ENCODE measurements around the gene WNT9B. TPM values are rescaled to one million over a fixed set of nuclear protein-coding genes. Genes with fewer than 3 reads are reported as not detected.

The WNT9B gene
- total RNA-seq, 1 experiment from 2014 or later = not detected

DNA sequence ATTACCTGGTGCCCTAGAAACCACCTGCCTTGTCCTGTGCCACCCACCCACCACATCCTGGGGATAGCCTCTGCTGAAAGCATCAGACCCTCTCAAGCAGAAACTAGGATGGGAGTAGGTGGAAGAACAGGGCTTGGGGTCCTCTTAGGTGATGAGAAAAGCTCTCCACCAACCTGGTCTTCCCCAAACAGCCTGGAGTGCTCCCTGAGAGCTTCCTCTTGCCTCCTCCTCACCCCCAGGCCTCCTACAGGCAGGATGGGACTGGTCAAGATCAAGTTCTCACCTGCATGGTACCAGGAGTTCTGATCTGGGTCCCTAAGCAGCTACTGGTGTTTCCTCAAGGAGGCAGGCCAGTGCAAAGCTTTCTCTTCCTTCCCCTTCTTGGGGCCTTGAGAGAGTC, 15.4 kb downstream of the WNT9B start:
- Histone ChIP-seq H3K27ac (ENCODE audit: low read length) (no peak overlapping the region), H3K4me3 (ENCODE audit: low read length) (no peak overlapping the region), H3K4me1 (ENCODE audit: insufficient read depth, low read length) (no peaks in the 10 kb centered on the region), H3K36me3 (ENCODE audit: low read depth, low read length) (no peaks in the 10 kb centered on the region), H3K9me3 (ENCODE audit: low read length) (no peaks in the 10 kb centered on the region), H3K4me2 (ENCODE audit: low read length) (no peak overlapping the region), H3K9ac (ENCODE audit: low read length) (no peak overlapping the region), H3F3A (ENCODE audit: low read length, unreplicated experiment) (no peaks in the 10 kb centered on the region), H3K27me3 (ENCODE audit: low read length) (peaks cover 14% of the 10 kb centered on the region; the same call in 1 of the 2 replicates), H2AFZ (ENCODE audit: low read length) (no peak overlapping the region), H4K20me1 (ENCODE audit: low read length) (no peaks in the 10 kb centered on the region), H3K9me2 (replicated peaks; ENCODE audit: low read length) (no peaks in the 10 kb centered on the region), H3K79me2 (ENCODE audit: low read length) (no peaks in the 10 kb centered on the region)
- no peak for ATAC-seq
- CTCF ChIA-PET = no interaction called here
- DNase-seq = no peak
- TF ChIP-seq EZH2 (IDR thresholded peaks at IDR 0.05; ENCODE audit: low read length, unreplicated experiment) (no peak), EZH2phosphoT487 (IDR thresholded peaks at IDR 0.05; ENCODE audit: borderline replicate concordance, low read length) (no peak)
- TF ChIP-seq, protein P1, sequence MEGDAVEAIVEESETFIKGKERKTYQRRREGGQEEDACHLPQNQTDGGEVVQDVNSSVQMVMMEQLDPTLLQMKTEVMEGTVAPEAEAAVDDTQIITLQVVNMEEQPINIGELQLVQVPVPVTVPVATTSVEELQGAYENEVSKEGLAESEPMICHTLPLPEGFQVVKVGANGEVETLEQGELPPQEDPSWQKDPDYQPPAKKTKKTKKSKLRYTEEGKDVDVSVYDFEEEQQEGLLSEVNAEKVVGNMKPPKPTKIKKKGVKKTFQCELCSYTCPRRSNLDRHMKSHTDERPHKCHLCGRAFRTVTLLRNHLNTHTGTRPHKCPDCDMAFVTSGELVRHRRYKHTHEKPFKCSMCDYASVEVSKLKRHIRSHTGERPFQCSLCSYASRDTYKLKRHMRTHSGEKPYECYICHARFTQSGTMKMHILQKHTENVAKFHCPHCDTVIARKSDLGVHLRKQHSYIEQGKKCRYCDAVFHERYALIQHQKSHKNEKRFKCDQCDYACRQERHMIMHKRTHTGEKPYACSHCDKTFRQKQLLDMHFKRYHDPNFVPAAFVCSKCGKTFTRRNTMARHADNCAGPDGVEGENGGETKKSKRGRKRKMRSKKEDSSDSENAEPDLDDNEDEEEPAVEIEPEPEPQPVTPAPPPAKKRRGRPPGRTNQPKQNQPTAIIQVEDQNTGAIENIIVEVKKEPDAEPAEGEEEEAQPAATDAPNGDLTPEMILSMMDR (conservative IDR thresholded peaks at IDR 0.05; ENCODE audit: low read depth, low read length) = no peak
- POLR2A ChIA-PET (ENCODE audit: unreplicated experiment) = no interaction called here
- intact Hi-C loops (cut with micrococcal nuclease) = no loop called here
- BruUV-seq (replicated peaks) = no TSS peak

DNA sequence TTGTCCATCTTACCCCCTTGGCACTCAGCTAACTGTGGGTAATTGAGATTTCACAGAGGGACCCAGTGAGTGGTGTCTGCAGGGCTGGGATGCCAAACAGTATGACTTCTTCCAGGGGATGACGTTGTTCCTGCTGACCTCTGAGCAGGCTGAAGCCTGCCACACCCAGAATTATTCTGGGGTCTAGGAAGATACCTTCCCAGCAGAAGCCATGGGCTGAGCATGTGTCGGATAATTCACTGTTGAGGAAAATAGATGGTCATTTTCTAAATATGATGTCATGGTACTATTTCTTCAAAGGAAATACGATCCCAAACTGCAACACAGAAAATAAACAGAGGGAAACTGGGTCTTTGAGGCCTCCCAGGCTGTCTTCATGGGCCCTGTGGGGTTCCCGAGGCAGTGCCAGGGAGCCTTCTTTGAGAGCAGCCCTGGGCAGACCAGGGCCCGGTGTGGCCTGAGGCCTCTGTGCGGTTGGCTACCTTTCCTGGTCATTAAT, 17.4 kb downstream of the WNT9B start:
- H3K4me1 ChIP-seq (ENCODE audit: insufficient read depth, low read length) = no peaks in the 10 kb centered on the region
- H3K27me3 ChIP-seq (ENCODE audit: low read length) = peaks cover 14% of the 10 kb centered on the region; the same call in 1 of the 2 replicates
- ATAC-seq = no peak
- CTCF ChIA-PET = no interaction called here
- H3K4me3 ChIP-seq (ENCODE audit: low read length) = no peak overlapping the region
- no peaks in the 10 kb centered on the region for H3K36me3 ChIP-seq (ENCODE audit: low read depth, low read length)
- H4K20me1 ChIP-seq (ENCODE audit: low read length) = no peaks in the 10 kb centered on the region
- no peak overlapping the region for H3K27ac ChIP-seq (ENCODE audit: low read length)
- DNase-seq = no peak
- POLR2A ChIA-PET (ENCODE audit: unreplicated experiment) = no interaction called here
- H3F3A ChIP-seq (ENCODE audit: low read length, unreplicated experiment) = no peaks in the 10 kb centered on the region
- no TSS peak for BruUV-seq (replicated peaks)
- no peak overlapping the region for H3K4me2 ChIP-seq (ENCODE audit: low read length)
- intact Hi-C loops (cut with micrococcal nuclease) = no loop called here
- TF ChIP-seq, protein P1 (conservative IDR thresholded peaks at IDR 0.05; ENCODE audit: low read depth, low read length) = no peak
- no peak for TF ChIP-seq EZH2 (IDR thresholded peaks at IDR 0.05; ENCODE audit: low read length, unreplicated experiment)
- no peak for TF ChIP-seq EZH2phosphoT487 (IDR thresholded peaks at IDR 0.05; ENCODE audit: borderline replicate concordance, low read length)
- H3K9me3 ChIP-seq (ENCODE audit: low read length) = no peaks in the 10 kb centered on the region
- no peak overlapping the region for H3K9ac ChIP-seq (ENCODE audit: low read length)
- no peaks in the 10 kb centered on the region for H3K79me2 ChIP-seq (ENCODE audit: low read length)
- H2AFZ ChIP-seq (ENCODE audit: low read length) = no peak overlapping the region
- H3K9me2 ChIP-seq (replicated peaks; ENCODE audit: low read length) = no peaks in the 10 kb centered on the region

DNA sequence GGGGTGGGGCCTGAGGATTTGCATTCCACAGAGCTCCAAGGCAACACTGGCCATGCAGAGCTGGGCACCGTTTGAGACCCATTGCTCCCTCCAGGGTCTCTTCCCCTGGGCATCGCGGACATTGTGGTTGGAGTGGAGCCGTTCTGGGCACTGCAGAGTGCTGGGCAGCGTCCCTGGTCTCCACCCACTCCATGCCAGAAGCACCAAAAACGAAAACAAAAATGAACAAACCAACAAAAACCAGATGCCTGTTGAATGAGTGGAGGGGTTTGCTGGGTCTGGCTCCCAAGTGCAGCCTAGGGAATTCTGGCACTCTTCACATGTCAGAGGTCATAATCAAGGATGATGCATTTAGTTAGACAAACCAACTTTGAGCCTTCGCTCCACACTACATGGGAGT, 17.9 kb downstream of the WNT9B start:
- Histone ChIP-seq H3F3A (ENCODE audit: low read length, unreplicated experiment) (no peaks in the 10 kb centered on the region), H3K9me2 (replicated peaks; ENCODE audit: low read length) (no peaks in the 10 kb centered on the region), H2AFZ (ENCODE audit: low read length) (no peak overlapping the region), H3K4me3 (ENCODE audit: low read length) (no peak overlapping the region), H3K27ac (ENCODE audit: low read length) (no peak overlapping the region), H3K27me3 (ENCODE audit: low read length) (peaks cover 14% of the 10 kb centered on the region; the same call in 1 of the 2 replicates), H3K4me1 (ENCODE audit: insufficient read depth, low read length) (no peaks in the 10 kb centered on the region), H3K9me3 (ENCODE audit: low read length) (no peaks in the 10 kb centered on the region), H3K9ac (ENCODE audit: low read length) (no peak overlapping the region), H4K20me1 (ENCODE audit: low read length) (no peaks in the 10 kb centered on the region), H3K4me2 (ENCODE audit: low read length) (no peak overlapping the region), H3K79me2 (ENCODE audit: low read length) (no peaks in the 10 kb centered on the region), H3K36me3 (ENCODE audit: low read depth, low read length) (no peaks in the 10 kb centered on the region)
- intact Hi-C loops (cut with micrococcal nuclease) = no loop called here
- no TSS peak for BruUV-seq (replicated peaks)
- TF ChIP-seq, protein P1 (conservative IDR thresholded peaks at IDR 0.05; ENCODE audit: low read depth, low read length) = no peak
- TF ChIP-seq EZH2phosphoT487 (IDR thresholded peaks at IDR 0.05; ENCODE audit: borderline replicate concordance, low read length) (no peak), EZH2 (IDR thresholded peaks at IDR 0.05; ENCODE audit: low read length, unreplicated experiment) (no peak)
- ChIA-PET POLR2A (ENCODE audit: unreplicated experiment) (no interaction called here), CTCF (no interaction called here)
- ATAC-seq = no peak
- DNase-seq = no peak
